Left colon (tissue), 2 donors: Measurements from ENCODE around the gene NAPA. TPM values are rescaled to one million over a fixed set of nuclear protein-coding genes. Genes with fewer than 3 reads are reported as not detected.

Experiments
- ATAC-seq: fragments of 200-7000 bp; cut with Tn5 transposase; one replicate; pipeline ENCODE4 v1.9.1; 2020; ENCODE audit warnings: mild to moderate bottlenecking, moderate library complexity
- DNase-seq, 2 donors: peaks; one replicate each; pipeline ENCODE4 v3.0.0-alpha.2; 2020
- intact Hi-C, 2 donors: fragments of 100-400 bp; cut with DNase I in 1 of 2; cut with micrococcal nuclease in 1 of 2; formaldehyde crosslinking; loops; one replicate each; pipeline versions ENCODE4 v1.11.2 to v1.14.0; 2022; cut with DNase I, micrococcal nuclease
- total RNA-seq, 2 donors: library from RNA; stranded (reverse); fragmentation: NEBNext Ultra II Directional; extraction: Animal tissue kit (Norgen Biotek cat#: 25700); gene quantifications; one replicate each; pipeline ENCODE4 v1.2.1, GENCODE V29; 2021
- donor health status: DM: no; HTN: no; CAD: no.
- donor health status: DM: yes; HTN: yes; CAD: no.

The NAPA gene
- total RNA-seq, 2 donors from 2014 or later = 122 to 130 TPM

GRCh38 chr19:47471733-47472457, 43.0 kb downstream of the NAPA start, which contains the start of gene SLC8A2:
Gene SLC8A2, minus strand, starts transcription at chr19:47471893. Its CDS starts 5,490 bp downstream, at chr19:47466403.
- DNase-seq = peak; percentile 57 to 74
- intact Hi-C loops = no loop called here
- peak; percentile 75 for ATAC-seq

- intact Hi-C loops = no loop called here
- DNase-seq = no peak
- no peak for ATAC-seq
Measured at GRCh38 chr19:47471381-47471732, 43.5 kb downstream of the NAPA start.

GRCh38 chr19:47470447-47471195, 44.2 kb downstream of the NAPA start:
- DNase-seq (no peak), ATAC-seq (no peak)
- intact Hi-C loops = no loop called here

- DNase-seq (no peak), ATAC-seq (no peak)
- intact Hi-C loops = no loop called here
Measured at GRCh38 chr19:47469719-47470118, 45.1 kb downstream of the NAPA start.

GRCh38 chr19:47469363-47469700, 45.5 kb downstream of the NAPA start:
- intact Hi-C loops = no loop called here

GRCh38 chr19:47467914-47468313, 46.9 kb downstream of the NAPA start:
- ATAC-seq (no peak), DNase-seq (no peak)
- intact Hi-C loops = no loop called here

More at GRCh38 chr19:47469363-47469700, 45.5 kb downstream of the NAPA start:
- DNase-seq (no peak), ATAC-seq (no peak)

- intact Hi-C loops = no loop called here
- DNase-seq (no peak), ATAC-seq (no peak)
Measured at GRCh38 chr19:47465957-47466356, 48.9 kb downstream of the NAPA start.

GRCh38 chr19:47464675-47465419, 50.0 kb downstream of the NAPA start:
- intact Hi-C loops = no loop called here

GRCh38 chr19:47461876-47462275, 53.0 kb downstream of the NAPA start:
- no peak for ATAC-seq
- DNase-seq = no peak
- intact Hi-C loops = no loop called here

More at GRCh38 chr19:47464675-47465419, 50.0 kb downstream of the NAPA start:
- DNase-seq (no peak), ATAC-seq (no peak)

- intact Hi-C loops = no loop called here
- DNase-seq (no peak), ATAC-seq (no peak)
Measured at GRCh38 chr19:47459477-47459876, 55.4 kb downstream of the NAPA start.

GRCh38 chr19:47458672-47459071, 56.2 kb downstream of the NAPA start:
- DNase-seq (no peak), ATAC-seq (no peak)
- intact Hi-C loops = no loop called here

GRCh38 chr19:47456721-47457474, 58.0 kb downstream of the NAPA start:
- intact Hi-C loops = no loop called here
- peak; percentile 27 for ATAC-seq
- DNase-seq = no peak

GRCh38 chr19:47450478-47450877, 64.4 kb downstream of the NAPA start:
- ATAC-seq (no peak), DNase-seq (no peak)
- intact Hi-C loops = no loop called here

- intact Hi-C loops = no loop called here
- ATAC-seq (no peak), DNase-seq (no peak)
Measured at GRCh38 chr19:47448360-47448727, 66.5 kb downstream of the NAPA start.

- ATAC-seq (peak; percentile 77), DNase-seq (peak; percentile 49 to 56)
- intact Hi-C loops = no loop called here
Measured at GRCh38 chr19:47447470-47448359, 67.1 kb downstream of the NAPA start.

- ATAC-seq (peak; percentile 80), DNase-seq (peak in 1 of 2 donors; percentile 51)
- intact Hi-C loops = no loop called here
Measured at GRCh38 chr19:47446534-47447469, 68.1 kb downstream of the NAPA start.

- intact Hi-C loops = no loop called here
- DNase-seq = peak; percentile 48 to 58
- peak; percentile 61 for ATAC-seq
Measured at GRCh38 chr19:47445937-47446402, 68.9 kb downstream of the NAPA start.
